ENCODE results near the gene UCN. TPM values are rescaled to one million over a fixed set of nuclear protein-coding genes. Genes with fewer than 3 reads are reported as not detected.
"Not testable (repeated sequence)": the region's sequence is repeated elsewhere in the genome, so short reads cannot be mapped to it uniquely, and the experiment has no call there.

The UCN gene
- total and polyA plus RNA-seq, 2 donors from 2014 or later: 1.3 to 1.4 TPM

DNA sequence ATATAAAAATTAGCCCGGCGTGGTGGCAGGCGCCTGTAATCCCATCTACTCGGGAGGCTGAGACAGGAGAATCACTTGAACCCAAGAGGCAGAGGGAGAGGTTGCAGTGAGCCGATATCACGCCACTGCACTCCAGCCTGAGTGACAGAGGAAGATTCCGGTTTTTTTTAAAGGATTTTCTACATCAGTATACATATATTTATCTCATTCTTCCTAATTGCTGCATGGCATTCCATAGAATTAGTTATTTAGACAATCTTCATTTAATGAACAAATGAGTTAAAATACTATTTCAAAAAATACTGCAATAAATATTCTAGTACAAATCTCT, 46.3 kb upstream of the UCN start:
- no peaks in the 10 kb centered on the region for H3K9me3 ChIP-seq (ENCODE audit: control insufficient read depth in 2 of 3, insufficient read depth in 1 of 3, low read length in 3 of 3)
- no peak for FAIRE-seq
- H3K27ac ChIP-seq (ENCODE audit: low read depth in 2 of 2, low read length in 2 of 2): no peak overlapping the region

DNA sequence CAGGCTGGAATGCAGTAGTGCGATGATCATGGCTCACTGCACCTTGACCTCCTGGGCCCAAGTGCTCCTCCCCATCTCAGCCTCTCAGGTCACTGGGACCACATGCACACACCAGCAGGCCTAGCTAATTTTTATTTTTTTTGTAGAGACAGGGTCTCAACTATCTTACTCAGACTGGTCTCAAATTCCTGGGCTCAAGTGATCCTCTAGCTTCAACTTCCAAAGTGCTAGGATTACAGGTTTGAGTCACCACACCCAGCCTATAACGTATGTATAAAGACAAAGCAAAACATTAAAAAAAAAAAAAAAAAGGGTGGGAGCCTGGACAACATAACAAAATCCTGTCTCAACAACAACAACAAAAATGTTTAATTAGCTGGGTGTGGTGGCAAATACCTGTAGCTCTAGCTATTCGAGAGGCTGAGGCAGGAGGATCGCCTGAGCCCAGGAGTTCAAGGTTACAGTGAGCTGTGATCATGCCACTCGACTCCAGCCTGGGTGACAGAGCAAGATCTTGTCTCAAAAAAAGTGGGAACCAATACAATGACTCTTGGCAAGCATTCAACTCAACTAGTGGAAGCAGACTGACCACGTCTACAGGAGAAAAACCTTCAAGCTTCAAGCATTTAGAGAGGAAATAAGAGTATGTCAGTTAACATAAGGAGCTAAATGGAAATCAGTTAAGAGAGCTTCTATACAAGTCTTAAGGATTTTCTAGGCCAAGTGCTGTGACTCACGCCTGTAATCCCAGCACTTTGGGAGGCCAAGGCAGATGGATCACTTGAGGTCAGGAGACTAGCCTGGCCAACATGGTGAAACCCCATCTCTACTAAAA, 45.7 kb upstream of the UCN start:
- no peak for FAIRE-seq
- no peak overlapping the region for H3K9ac ChIP-seq (ENCODE audit: low read length in 3 of 3)

More for the DNA sequence above, 46.3 kb upstream of the UCN start:
- H3K9ac ChIP-seq (ENCODE audit: low read length in 3 of 3): no peak overlapping the region
- no peaks in the 10 kb centered on the region for H3K36me3 ChIP-seq (ENCODE audit: control insufficient read depth in 2 of 3, insufficient read depth in 3 of 3, low read length in 3 of 3)
- no peak for DNase-seq
- H3K4me3 ChIP-seq (ENCODE audit: low read length in 3 of 3): no peak overlapping the region
- TF ChIP-seq, protein P1, sequence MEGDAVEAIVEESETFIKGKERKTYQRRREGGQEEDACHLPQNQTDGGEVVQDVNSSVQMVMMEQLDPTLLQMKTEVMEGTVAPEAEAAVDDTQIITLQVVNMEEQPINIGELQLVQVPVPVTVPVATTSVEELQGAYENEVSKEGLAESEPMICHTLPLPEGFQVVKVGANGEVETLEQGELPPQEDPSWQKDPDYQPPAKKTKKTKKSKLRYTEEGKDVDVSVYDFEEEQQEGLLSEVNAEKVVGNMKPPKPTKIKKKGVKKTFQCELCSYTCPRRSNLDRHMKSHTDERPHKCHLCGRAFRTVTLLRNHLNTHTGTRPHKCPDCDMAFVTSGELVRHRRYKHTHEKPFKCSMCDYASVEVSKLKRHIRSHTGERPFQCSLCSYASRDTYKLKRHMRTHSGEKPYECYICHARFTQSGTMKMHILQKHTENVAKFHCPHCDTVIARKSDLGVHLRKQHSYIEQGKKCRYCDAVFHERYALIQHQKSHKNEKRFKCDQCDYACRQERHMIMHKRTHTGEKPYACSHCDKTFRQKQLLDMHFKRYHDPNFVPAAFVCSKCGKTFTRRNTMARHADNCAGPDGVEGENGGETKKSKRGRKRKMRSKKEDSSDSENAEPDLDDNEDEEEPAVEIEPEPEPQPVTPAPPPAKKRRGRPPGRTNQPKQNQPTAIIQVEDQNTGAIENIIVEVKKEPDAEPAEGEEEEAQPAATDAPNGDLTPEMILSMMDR (IDR thresholded peaks at IDR 0.05; ENCODE audit: borderline replicate concordance, extremely low read depth, insufficient read depth): no peak
- intact Hi-C loops (cut with DNase I): no loop called here
- no peaks in the 10 kb centered on the region for H3K27me3 ChIP-seq (ENCODE audit: control insufficient read depth, insufficient read depth, low read length)
- H3K4me1 ChIP-seq (ENCODE audit: control insufficient read depth in 2 of 3, insufficient read depth in 2 of 3, low read depth in 1 of 3, low read length in 3 of 3): peaks cover 0 to 10% (median 8%) of the 10 kb centered on the region in 3 donors

DNA sequence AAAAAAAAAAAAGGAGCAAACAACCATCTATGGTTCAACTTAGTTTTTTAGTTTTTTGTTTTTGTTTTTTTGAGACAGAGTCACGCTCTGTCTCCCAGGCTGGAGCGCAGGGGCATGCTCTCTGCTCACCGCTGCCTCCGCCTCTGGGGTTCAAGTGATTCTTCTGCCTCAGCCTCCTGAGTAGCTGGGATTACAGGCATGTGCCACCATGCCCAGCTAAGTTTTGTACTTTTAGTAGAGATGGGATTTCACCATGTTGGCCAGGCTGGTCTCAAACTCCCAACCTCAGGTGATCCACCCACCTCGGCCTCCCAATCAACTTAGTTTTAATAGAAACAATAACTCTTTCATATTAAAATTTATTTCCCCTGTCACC, 45.1 kb upstream of the UCN start:
- DNase-seq; H3K36me3 ChIP-seq (ENCODE audit: control insufficient read depth in 2 of 3, insufficient read depth in 3 of 3, low read length in 3 of 3); intact Hi-C loops (cut with DNase I); H3K4me1 ChIP-seq (ENCODE audit: control insufficient read depth in 2 of 3, insufficient read depth in 2 of 3, low read depth in 1 of 3, low read length in 3 of 3); H3K9me3 ChIP-seq (ENCODE audit: control insufficient read depth in 2 of 3, insufficient read depth in 1 of 3, low read length in 3 of 3); H3K9ac ChIP-seq (ENCODE audit: low read length in 3 of 3); H3K27ac ChIP-seq (ENCODE audit: low read depth in 2 of 2, low read length in 2 of 2); H3K27me3 ChIP-seq (ENCODE audit: control insufficient read depth, insufficient read depth, low read length); FAIRE-seq; H3K4me3 ChIP-seq (ENCODE audit: low read length in 3 of 3): not testable (repeated sequence)

More for the DNA sequence above, 45.7 kb upstream of the UCN start:
- Histone ChIP-seq H3K9me3 (ENCODE audit: control insufficient read depth in 2 of 3, insufficient read depth in 1 of 3, low read length in 3 of 3) (no peaks in the 10 kb centered on the region), H3K36me3 (ENCODE audit: control insufficient read depth in 2 of 3, insufficient read depth in 3 of 3, low read length in 3 of 3) (no peaks in the 10 kb centered on the region), H3K27me3 (ENCODE audit: control insufficient read depth, insufficient read depth, low read length) (no peaks in the 10 kb centered on the region), H3K4me3 (ENCODE audit: low read length in 3 of 3) (no peak overlapping the region), H3K4me1 (ENCODE audit: control insufficient read depth in 2 of 3, insufficient read depth in 2 of 3, low read depth in 1 of 3, low read length in 3 of 3) (peaks cover 0 to 10% (median 8%) of the 10 kb centered on the region in 3 donors), H3K27ac (ENCODE audit: low read depth in 2 of 2, low read length in 2 of 2) (no peak overlapping the region)
- intact Hi-C loops (cut with DNase I): no loop called here
- TF ChIP-seq, protein P1 (IDR thresholded peaks at IDR 0.05; ENCODE audit: borderline replicate concordance, extremely low read depth, insufficient read depth): no peak
- peak in 2 of 5 donors; percentile 29 to 49 for DNase-seq

DNA sequence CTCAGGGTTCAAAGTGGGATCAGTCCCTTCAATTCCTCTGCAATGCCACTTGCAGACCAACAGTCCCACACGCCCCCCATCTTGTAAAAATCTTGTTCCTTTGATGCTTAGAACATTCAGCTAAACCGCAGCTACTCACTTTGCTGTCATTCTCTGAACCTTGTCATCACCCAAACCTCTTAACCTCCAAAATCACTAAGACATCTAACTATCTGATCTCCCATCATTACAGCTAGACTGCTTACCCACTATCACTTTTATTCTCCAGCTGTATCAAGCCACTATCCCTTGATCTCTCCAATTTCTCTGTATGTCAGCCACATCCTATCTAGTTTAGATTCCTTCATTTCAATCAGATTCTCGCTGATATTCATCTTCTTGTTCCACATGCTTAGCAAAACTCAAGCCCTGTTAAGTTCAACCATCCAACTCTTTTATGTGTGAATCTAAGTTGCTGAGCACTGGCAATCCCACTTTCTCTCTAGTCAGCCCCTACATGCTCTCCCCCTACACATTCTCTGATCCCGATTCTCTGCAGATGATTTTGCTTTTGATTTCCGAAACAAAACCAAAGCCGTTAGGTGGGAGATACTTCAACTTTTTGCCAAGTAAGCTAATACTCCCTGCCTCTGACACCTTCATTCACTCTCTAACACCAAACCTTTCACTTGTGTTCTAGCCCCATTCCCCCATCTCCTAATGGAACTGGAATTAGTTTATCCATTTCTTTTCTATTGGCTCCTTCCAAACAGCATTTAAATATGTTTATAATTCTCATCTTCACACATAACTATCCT, 43.8 kb upstream of the UCN start:
- Histone ChIP-seq H3K9ac (ENCODE audit: low read length in 3 of 3) (no peak overlapping the region), H3K27ac (ENCODE audit: low read depth in 2 of 2, low read length in 2 of 2) (no peak overlapping the region), H3K9me3 (ENCODE audit: control insufficient read depth in 2 of 3, insufficient read depth in 1 of 3, low read length in 3 of 3) (no peaks in the 10 kb centered on the region), H3K27me3 (ENCODE audit: control insufficient read depth, insufficient read depth, low read length) (no peaks in the 10 kb centered on the region), H3K4me3 (ENCODE audit: low read length in 3 of 3) (no peak overlapping the region), H3K4me1 (ENCODE audit: control insufficient read depth in 2 of 3, insufficient read depth in 2 of 3, low read depth in 1 of 3, low read length in 3 of 3) (peaks cover 0 to 3% (median 0%) of the 10 kb centered on the region in 3 donors), H3K36me3 (ENCODE audit: control insufficient read depth in 2 of 3, insufficient read depth in 3 of 3, low read length in 3 of 3) (no peaks in the 10 kb centered on the region)
- FAIRE-seq (no peak), DNase-seq (no peak)
- TF ChIP-seq, protein P1 (IDR thresholded peaks at IDR 0.05; ENCODE audit: borderline replicate concordance, extremely low read depth, insufficient read depth): no peak
- intact Hi-C loops (cut with DNase I): no loop called here
